HepG2 (cell line): Measurements from ENCODE around the gene ABCG1. TPM values are rescaled to one million over a fixed set of nuclear protein-coding genes. Genes with fewer than 3 reads are reported as not detected.
A peak's percentile ranks its signal among the peaks of the same experiment; 100 is the strongest.

Source experiments
- ATF7 ChIP-seq, 2 experiments: fragments of 450-650 bp in 1 of 2; sonication (generic) in 1 of 2; formaldehyde crosslinking in 1 of 2; IDR thresholded peaks; 2 replicates each; pipeline versions ENCODE4 v1.4.0 to v1.6.1; 2016 to 2020; ENCODE audit warnings: antibody characterized with exemption in 1 of 2, mild to moderate bottlenecking in 1 of 2, missing genetic modification reagents in 1 of 2
- DMAP1 ChIP-seq: IDR thresholded peaks from 2 replicates; pipeline ENCODE4 v1.6.1; 2016
- HIVEP1 ChIP-seq: sonication (generic); formaldehyde crosslinking; IDR thresholded peaks from 2 replicates; pipeline ENCODE4 v1.4.0; 2020; ENCODE audit warnings: mild to moderate bottlenecking, missing genetic modification reagents
- NFE2 ChIP-seq: sonication (generic); formaldehyde crosslinking; IDR thresholded peaks from 2 replicates; pipeline ENCODE4 v1.4.0; 2020; ENCODE audit warnings: missing genetic modification reagents
- PAX8 ChIP-seq: sonication (generic); formaldehyde crosslinking; IDR thresholded peaks from 2 replicates; pipeline ENCODE4 v1.8.0; 2022; ENCODE audit warnings: mild to moderate bottlenecking, missing genetic modification reagents, borderline replicate concordance
- RXRA ChIP-seq: sonication (generic); formaldehyde crosslinking; IDR thresholded peaks from 2 replicates; pipeline ENCODE4 v1.5.1; 2020; ENCODE audit warnings: missing genetic modification reagents
- SATB2 ChIP-seq: sonication (generic); formaldehyde crosslinking; IDR thresholded peaks from 2 replicates; pipeline ENCODE4 v1.5.0; 2020; ENCODE audit warnings: missing genetic modification reagents
- SETDB1 ChIP-seq: sonication (generic); formaldehyde crosslinking; IDR thresholded peaks from 2 replicates; pipeline ENCODE4 v1.5.1; 2020; ENCODE audit warnings: missing genetic modification reagents, mild to moderate bottlenecking, borderline replicate concordance
- SP140L ChIP-seq: sonication (generic); formaldehyde crosslinking; IDR thresholded peaks from 2 replicates; pipeline ENCODE4 v1.4.0; 2020; ENCODE audit warnings: missing genetic modification reagents, borderline replicate concordance
- ZNF614 ChIP-seq: IDR thresholded peaks from 2 replicates; pipeline ENCODE4 v1.6.1; 2018; ENCODE audit warnings: missing biosample characterization, missing genetic modification reagents, inconsistent platforms, borderline replicate concordance
- ZSCAN20 ChIP-seq: sonication (generic); formaldehyde crosslinking; IDR thresholded peaks from 2 replicates; pipeline ENCODE4 v1.4.0; 2020; ENCODE audit warnings: missing genetic modification reagents, mild to moderate bottlenecking, borderline replicate concordance
- polyA plus RNA-seq, 8 experiments: library from polyadenylated mRNA; depleted of rRNA in 3 of 8; stranded (reverse) in 7 of 8; unstranded in 1 of 8; fragments of >200 nt; fragmentation: Illumina TruSeq in 4 of 8; extraction: Trizol in 4 of 8; gene quantifications; 2 replicates each; pipeline versions ENCODE4 v1.2.1 to v1.2.3, GENCODE V29; 2011 to 2016; ENCODE audit warnings: low read depth in 4 of 8, missing spikeins in 1 of 8, mixed read lengths in 1 of 8; ENCODE audit not compliant: insufficient read depth in 1 of 8
- total RNA-seq, 5 experiments: library from RNA; depleted of rRNA; stranded (reverse); fragments of >200 nt; fragmentation: Illumina TruSeq; extraction: Trizol; gene quantifications; 2 replicates each; pipeline ENCODE4 v1.2.3, GENCODE V29; 2016; ENCODE audit warnings: low read depth in 1 of 5
- TF ChIP-seq, protein P1 (sequence below): sonication (generic); formaldehyde crosslinking; IDR thresholded peaks from 2 replicates; pipeline ENCODE4 v1.5.1; 2020; ENCODE audit warnings: missing genetic modification reagents, mild to moderate bottlenecking, borderline replicate concordance
- TF ChIP-seq, protein P2 (sequence below): sonication (generic); formaldehyde crosslinking; IDR thresholded peaks from 2 replicates; pipeline ENCODE4 v1.8.0; 2022; ENCODE audit warnings: missing genetic modification reagents, mild to moderate bottlenecking, borderline replicate concordance
- TF ChIP-seq, protein P3 (sequence below): sonication (generic); formaldehyde crosslinking; IDR thresholded peaks from 2 replicates; pipeline ENCODE4 v1.4.0; 2020; ENCODE audit warnings: missing genetic modification reagents
- TF ChIP-seq, protein P4 (sequence below): sonication (generic); formaldehyde crosslinking; IDR thresholded peaks from 2 replicates; pipeline ENCODE4 v1.5.1; 2020; ENCODE audit warnings: missing genetic modification reagents, mild to moderate bottlenecking, borderline replicate concordance
- TF ChIP-seq, protein P5 (sequence below): sonication (generic); formaldehyde crosslinking; conservative IDR thresholded peaks from 2 replicates; pipeline ENCODE4 v1.4.0; 2020; ENCODE audit warnings: mild to moderate bottlenecking, missing genetic modification reagents, moderate library complexity
- TF ChIP-seq, protein P6 (sequence below): IDR thresholded peaks from 2 replicates; pipeline ENCODE4 v1.6.1; 2018; ENCODE audit warnings: missing genetic modification reagents

The ABCG1 gene
- total and polyA plus RNA-seq, 2 of the 13 experiments (the other 11 are each of a cell fraction or from before 2014, with no cell fraction given), result 0.04 TPM; not detected in 1

DNA sequence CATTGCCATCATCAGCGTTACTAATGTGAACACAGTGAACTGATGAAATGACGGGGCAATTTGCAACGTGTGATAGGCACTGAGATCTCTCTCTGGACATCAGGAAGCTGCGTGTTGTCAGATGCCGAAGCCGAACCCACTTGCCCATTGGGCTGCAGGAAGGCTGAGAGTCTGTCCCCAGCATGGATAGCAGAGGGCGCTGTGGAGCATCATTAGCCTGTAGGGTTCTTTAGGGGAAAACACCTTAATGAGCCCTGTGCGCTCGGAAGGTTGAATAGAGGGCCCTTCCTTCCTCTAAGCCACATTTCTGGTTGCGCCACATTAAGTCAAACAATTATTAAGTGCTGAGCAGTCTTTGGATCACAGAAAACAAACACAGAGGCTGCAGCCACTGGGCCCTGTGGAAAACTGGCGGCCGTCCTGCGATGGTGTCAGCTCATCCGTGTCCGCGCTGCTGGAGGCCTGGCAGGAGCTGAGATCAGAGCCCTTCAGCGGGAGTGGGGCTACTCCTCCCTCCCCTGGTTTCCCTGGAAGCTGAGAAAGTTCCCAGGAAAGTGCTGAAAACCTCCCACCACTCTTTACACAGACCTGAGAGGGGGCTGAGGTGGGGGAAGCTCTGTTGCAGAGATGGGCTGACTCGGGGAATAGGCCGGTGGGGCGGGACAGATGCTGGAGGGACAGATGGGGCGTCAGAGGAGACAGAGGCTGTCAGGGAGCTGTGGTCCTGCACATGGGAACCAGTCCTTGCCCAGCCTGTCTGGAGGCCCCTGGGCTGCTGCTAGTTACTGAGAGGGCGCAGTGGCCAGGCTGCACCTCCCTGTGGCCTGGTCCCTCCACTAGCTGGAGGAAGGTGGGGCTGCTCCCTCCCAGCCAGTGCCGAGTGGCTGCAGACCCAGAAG is 119.1 kb downstream of the ABCG1 start (continued):
- TF ChIP-seq, protein P1, sequence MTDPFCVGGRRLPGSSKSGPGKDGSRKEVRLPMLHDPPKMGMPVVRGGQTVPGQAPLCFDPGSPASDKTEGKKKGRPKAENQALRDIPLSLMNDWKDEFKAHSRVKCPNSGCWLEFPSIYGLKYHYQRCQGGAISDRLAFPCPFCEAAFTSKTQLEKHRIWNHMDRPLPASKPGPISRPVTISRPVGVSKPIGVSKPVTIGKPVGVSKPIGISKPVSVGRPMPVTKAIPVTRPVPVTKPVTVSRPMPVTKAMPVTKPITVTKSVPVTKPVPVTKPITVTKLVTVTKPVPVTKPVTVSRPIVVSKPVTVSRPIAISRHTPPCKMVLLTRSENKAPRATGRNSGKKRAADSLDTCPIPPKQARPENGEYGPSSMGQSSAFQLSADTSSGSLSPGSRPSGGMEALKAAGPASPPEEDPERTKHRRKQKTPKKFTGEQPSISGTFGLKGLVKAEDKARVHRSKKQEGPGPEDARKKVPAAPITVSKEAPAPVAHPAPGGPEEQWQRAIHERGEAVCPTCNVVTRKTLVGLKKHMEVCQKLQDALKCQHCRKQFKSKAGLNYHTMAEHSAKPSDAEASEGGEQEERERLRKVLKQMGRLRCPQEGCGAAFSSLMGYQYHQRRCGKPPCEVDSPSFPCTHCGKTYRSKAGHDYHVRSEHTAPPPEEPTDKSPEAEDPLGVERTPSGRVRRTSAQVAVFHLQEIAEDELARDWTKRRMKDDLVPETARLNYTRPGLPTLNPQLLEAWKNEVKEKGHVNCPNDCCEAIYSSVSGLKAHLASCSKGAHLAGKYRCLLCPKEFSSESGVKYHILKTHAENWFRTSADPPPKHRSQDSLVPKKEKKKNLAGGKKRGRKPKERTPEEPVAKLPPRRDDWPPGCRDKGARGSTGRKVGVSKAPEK (CRISPR knock-in tag), result no peak
- TF ChIP-seq ATF7 (IDR thresholded peaks at IDR 0.05), result no peak
- TF ChIP-seq ATF7 (CRISPR knock-in tag; IDR thresholded peaks at IDR 0.05), result no peak
- no peak for TF ChIP-seq ZNF614 (CRISPR knock-in tag)
- TF ChIP-seq ZSCAN20 (CRISPR knock-in tag), result no peak
- TF ChIP-seq RXRA (CRISPR knock-in tag), result no peak
- TF ChIP-seq, protein P2, sequence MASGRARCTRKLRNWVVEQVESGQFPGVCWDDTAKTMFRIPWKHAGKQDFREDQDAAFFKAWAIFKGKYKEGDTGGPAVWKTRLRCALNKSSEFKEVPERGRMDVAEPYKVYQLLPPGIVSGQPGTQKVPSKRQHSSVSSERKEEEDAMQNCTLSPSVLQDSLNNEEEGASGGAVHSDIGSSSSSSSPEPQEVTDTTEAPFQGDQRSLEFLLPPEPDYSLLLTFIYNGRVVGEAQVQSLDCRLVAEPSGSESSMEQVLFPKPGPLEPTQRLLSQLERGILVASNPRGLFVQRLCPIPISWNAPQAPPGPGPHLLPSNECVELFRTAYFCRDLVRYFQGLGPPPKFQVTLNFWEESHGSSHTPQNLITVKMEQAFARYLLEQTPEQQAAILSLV, result no peak
- TF ChIP-seq SETDB1, result no peak
- no peak for TF ChIP-seq PAX8 (CRISPR knock-in tag)
- TF ChIP-seq SP140L (CRISPR knock-in tag), result no peak
- TF ChIP-seq DMAP1, result no peak
- TF ChIP-seq, protein P3, sequence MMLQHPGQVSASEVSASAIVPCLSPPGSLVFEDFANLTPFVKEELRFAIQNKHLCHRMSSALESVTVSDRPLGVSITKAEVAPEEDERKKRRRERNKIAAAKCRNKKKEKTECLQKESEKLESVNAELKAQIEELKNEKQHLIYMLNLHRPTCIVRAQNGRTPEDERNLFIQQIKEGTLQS (CRISPR knock-in tag), result no peak
- TF ChIP-seq, protein P4, sequence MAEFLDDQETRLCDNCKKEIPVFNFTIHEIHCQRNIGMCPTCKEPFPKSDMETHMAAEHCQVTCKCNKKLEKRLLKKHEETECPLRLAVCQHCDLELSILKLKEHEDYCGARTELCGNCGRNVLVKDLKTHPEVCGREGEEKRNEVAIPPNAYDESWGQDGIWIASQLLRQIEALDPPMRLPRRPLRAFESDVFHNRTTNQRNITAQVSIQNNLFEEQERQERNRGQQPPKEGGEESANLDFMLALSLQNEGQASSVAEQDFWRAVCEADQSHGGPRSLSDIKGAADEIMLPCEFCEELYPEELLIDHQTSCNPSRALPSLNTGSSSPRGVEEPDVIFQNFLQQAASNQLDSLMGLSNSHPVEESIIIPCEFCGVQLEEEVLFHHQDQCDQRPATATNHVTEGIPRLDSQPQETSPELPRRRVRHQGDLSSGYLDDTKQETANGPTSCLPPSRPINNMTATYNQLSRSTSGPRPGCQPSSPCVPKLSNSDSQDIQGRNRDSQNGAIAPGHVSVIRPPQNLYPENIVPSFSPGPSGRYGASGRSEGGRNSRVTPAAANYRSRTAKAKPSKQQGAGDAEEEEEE, result no peak
- TF ChIP-seq, protein P5, sequence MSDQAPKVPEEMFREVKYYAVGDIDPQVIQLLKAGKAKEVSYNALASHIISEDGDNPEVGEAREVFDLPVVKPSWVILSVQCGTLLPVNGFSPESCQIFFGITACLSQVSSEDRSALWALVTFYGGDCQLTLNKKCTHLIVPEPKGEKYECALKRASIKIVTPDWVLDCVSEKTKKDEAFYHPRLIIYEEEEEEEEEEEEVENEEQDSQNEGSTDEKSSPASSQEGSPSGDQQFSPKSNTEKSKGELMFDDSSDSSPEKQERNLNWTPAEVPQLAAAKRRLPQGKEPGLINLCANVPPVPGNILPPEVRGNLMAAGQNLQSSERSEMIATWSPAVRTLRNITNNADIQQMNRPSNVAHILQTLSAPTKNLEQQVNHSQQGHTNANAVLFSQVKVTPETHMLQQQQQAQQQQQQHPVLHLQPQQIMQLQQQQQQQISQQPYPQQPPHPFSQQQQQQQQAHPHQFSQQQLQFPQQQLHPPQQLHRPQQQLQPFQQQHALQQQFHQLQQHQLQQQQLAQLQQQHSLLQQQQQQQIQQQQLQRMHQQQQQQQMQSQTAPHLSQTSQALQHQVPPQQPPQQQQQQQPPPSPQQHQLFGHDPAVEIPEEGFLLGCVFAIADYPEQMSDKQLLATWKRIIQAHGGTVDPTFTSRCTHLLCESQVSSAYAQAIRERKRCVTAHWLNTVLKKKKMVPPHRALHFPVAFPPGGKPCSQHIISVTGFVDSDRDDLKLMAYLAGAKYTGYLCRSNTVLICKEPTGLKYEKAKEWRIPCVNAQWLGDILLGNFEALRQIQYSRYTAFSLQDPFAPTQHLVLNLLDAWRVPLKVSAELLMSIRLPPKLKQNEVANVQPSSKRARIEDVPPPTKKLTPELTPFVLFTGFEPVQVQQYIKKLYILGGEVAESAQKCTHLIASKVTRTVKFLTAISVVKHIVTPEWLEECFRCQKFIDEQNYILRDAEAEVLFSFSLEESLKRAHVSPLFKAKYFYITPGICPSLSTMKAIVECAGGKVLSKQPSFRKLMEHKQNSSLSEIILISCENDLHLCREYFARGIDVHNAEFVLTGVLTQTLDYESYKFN (CRISPR knock-in tag), result no peak
- TF ChIP-seq, protein P6, sequence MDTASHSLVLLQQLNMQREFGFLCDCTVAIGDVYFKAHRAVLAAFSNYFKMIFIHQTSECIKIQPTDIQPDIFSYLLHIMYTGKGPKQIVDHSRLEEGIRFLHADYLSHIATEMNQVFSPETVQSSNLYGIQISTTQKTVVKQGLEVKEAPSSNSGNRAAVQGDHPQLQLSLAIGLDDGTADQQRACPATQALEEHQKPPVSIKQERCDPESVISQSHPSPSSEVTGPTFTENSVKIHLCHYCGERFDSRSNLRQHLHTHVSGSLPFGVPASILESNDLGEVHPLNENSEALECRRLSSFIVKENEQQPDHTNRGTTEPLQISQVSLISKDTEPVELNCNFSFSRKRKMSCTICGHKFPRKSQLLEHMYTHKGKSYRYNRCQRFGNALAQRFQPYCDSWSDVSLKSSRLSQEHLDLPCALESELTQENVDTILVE (CRISPR knock-in tag), result no peak
- TF ChIP-seq HIVEP1 (CRISPR knock-in tag), result 0 out of 2 replicates have a peak, but pooled peaks have one; percentile 40
- TF ChIP-seq SATB2 (CRISPR knock-in tag), result no peak
- no peak for TF ChIP-seq NFE2 (CRISPR knock-in tag)
